Gastroesophageal sphincter (tissue), 4 donors: ENCODE results near the gene OR6S1. TPM values are rescaled to one million over a fixed set of nuclear protein-coding genes. Genes with fewer than 3 reads are reported as not detected.
"Not testable (repeated sequence)": the region's sequence is repeated elsewhere in the genome, so short reads cannot be mapped to it uniquely, and the experiment has no call there.

Source experiments
- ATAC-seq: fragments of 150-250 bp; one replicate; pipeline ENCODE4 v1.9.1; 2016; ENCODE audit warnings: mild to moderate bottlenecking, moderate library complexity
- H3K27ac ChIP-seq, 4 donors: fragments of 200-600 bp; sonication (generic) in 3 of 4; 1 replicate in 3 of 4; 2 replicates in 1 of 4; pipeline ENCODE4 v1.5.1; 2016 to 2019
- H3K27me3 ChIP-seq: fragments of 200-600 bp; sonication (generic); one replicate; pipeline ENCODE4 v1.5.1; 2019
- H3K36me3 ChIP-seq, 2 donors: fragments of 200-600 bp; sonication (generic); one replicate each; pipeline ENCODE4 v1.5.1; 2019; ENCODE audit warnings: control low read depth in 1 of 2
- H3K4me1 ChIP-seq, 3 donors: fragments of 200-600 bp; sonication (generic); 1 replicate in 2 of 3; 2 replicates in 1 of 3; pipeline ENCODE4 v1.5.1; 2016 to 2019; ENCODE audit warnings: control low read depth in 2 of 3
- H3K4me3 ChIP-seq, 2 donors: fragments of 200-600 bp; sonication (generic); one replicate each; pipeline ENCODE4 v1.5.1; 2019; ENCODE audit warnings: mild to moderate bottlenecking in 1 of 2, moderate library complexity in 1 of 2
- H3K9me3 ChIP-seq, 3 donors: fragments of 200-600 bp; sonication (generic); one replicate each; pipeline ENCODE4 v1.5.1; 2017 to 2019; ENCODE audit warnings: control low read depth in 2 of 3
- EP300 ChIP-seq: sonication (generic); formaldehyde crosslinking; IDR thresholded peaks from one replicate; pipeline ENCODE4 v1.6.1; 2017; ENCODE audit warnings: antibody characterized with exemption, mild to moderate bottlenecking
- POLR2A ChIP-seq, 2 donors: fragments of 450-650 bp; IDR thresholded peaks; one replicate each; pipeline ENCODE4 v1.6.1; 2017; ENCODE audit warnings: antibody characterized with exemption in 2 of 2, mild to moderate bottlenecking in 2 of 2, moderate library complexity in 1 of 2
- POLR2AphosphoS5 ChIP-seq: sonication (generic); formaldehyde crosslinking; IDR thresholded peaks from one replicate; pipeline ENCODE4 v1.6.1; 2017; ENCODE audit warnings: antibody characterized with exemption
- WGBS, 2 donors: methylation state at CpG; one replicate each; pipeline ENCODE4 v1.1.5; 2018; ENCODE audit warnings: low coverage in 1 of 2; 5-methylcytosine and 5-hydroxymethylcytosine counted together
- total RNA-seq, 4 donors: library from RNA; depleted of rRNA; stranded (reverse); fragments of >200 nt; gene quantifications; one replicate each; pipeline ENCODE4 v1.1.0, GENCODE V29; 2016
- TF ChIP-seq, protein P1 (sequence below), 4 experiments: fragments of 200-600 bp in 2 of 4; fragments of 450-650 bp in 2 of 4; sonication (generic) in 1 of 4; IDR thresholded peaks; one replicate each; pipeline ENCODE4 v1.5.1; 2017 to 2019; ENCODE audit warnings: antibody characterized with exemption in 4 of 4, mild to moderate bottlenecking in 2 of 4, moderate library complexity in 2 of 4

The OR6S1 gene
- total RNA-seq, 4 donors from 2014 or later = not detected

DNA sequence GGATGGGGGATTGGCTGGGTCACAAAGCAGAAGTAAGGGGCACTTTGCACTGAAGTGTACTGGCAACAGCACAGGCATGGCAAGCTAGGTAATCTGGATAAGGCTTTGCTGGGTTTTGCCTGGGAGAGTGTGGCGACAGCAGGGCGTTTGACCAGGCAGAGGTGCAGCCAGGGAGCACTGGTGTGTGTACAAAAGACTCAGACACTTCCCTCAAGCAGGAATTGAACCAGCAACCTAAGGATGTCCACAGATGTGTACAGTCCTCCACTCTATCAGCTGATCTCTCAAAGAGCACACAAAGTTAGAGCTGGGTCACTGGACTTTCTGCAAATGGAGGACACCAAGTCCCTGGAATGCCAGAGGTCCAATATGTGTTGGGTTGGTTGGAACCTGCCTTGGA lies 27.5 kb upstream of the OR6S1 start:
- TF ChIP-seq EP300 = no peak
- TF ChIP-seq POLR2AphosphoS5 = no peak
- no peak for TF ChIP-seq POLR2A (IDR thresholded peaks at IDR 0.05)
- TF ChIP-seq, protein P1, sequence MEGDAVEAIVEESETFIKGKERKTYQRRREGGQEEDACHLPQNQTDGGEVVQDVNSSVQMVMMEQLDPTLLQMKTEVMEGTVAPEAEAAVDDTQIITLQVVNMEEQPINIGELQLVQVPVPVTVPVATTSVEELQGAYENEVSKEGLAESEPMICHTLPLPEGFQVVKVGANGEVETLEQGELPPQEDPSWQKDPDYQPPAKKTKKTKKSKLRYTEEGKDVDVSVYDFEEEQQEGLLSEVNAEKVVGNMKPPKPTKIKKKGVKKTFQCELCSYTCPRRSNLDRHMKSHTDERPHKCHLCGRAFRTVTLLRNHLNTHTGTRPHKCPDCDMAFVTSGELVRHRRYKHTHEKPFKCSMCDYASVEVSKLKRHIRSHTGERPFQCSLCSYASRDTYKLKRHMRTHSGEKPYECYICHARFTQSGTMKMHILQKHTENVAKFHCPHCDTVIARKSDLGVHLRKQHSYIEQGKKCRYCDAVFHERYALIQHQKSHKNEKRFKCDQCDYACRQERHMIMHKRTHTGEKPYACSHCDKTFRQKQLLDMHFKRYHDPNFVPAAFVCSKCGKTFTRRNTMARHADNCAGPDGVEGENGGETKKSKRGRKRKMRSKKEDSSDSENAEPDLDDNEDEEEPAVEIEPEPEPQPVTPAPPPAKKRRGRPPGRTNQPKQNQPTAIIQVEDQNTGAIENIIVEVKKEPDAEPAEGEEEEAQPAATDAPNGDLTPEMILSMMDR (IDR thresholded peaks at IDR 0.05) = no peak
- Histone ChIP-seq H3K27me3 (peaks cover 39% of the 10 kb centered on the region), H3K27ac (no peak overlapping the region), H3K4me1 (no peaks in the 10 kb centered on the region), H3K9me3 (no peaks in the 10 kb centered on the region), H3K4me3 (no peak overlapping the region), H3K36me3 (no peaks in the 10 kb centered on the region)
- ATAC-seq = no peak
- WGBS, 2 donors = no CpG with 5 or more reads among the region's 2 CpGs

DNA sequence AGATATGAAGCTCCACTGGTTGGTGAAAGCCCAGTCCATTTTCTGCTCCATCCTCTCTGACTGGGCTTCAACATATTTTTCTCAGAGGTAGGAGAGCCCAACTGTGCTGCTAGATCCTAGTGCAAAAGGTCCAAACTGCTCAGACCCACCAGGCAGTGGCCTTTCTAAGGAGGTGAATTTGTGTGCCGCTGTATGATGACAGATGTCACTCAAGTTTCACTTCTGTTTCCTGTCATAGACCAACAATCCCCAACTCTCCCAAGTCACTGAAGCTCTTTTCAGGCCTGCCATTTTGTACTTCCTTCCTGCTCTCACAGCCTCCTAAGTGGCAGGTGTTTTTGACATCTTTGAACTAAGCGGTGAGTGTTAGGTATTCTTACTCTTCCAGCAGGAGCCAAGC lies 26.5 kb upstream of the OR6S1 start:
- H3K36me3 ChIP-seq = no peaks in the 10 kb centered on the region
- no peak overlapping the region for H3K4me3 ChIP-seq
- WGBS, 2 donors = 58 to 70% methylated on average over 1 to 2 of the region's 2 CpGs
- TF ChIP-seq, protein P1 (IDR thresholded peaks at IDR 0.05) = no peak
- TF ChIP-seq POLR2A (IDR thresholded peaks at IDR 0.05) (no peak), EP300 (no peak), POLR2AphosphoS5 (no peak)
- peaks cover 49% of the 10 kb centered on the region for H3K27me3 ChIP-seq
- no peak for ATAC-seq
- no peak overlapping the region for H3K27ac ChIP-seq
- H3K9me3 ChIP-seq = no peaks in the 10 kb centered on the region
- H3K4me1 ChIP-seq = peaks cover 0 to 9% (median 0%) of the 10 kb centered on the region in 3 donors

- H3K4me3 ChIP-seq, H3K36me3 ChIP-seq, H3K9me3 ChIP-seq, H3K27ac ChIP-seq, ATAC-seq: not testable (repeated sequence)
- H3K27me3 ChIP-seq = peaks cover 64% of the 10 kb centered on the region
- peaks cover 0 to 15% (median 0%) of the 10 kb centered on the region in 3 donors for H3K4me1 ChIP-seq
- 67 to 79% methylated on average over 2 to 6 of the region's 7 CpGs for WGBS, 2 donors
Observed at GRCh38 chr14:20666400-20666961, 25.0 kb upstream of the OR6S1 start.

DNA sequence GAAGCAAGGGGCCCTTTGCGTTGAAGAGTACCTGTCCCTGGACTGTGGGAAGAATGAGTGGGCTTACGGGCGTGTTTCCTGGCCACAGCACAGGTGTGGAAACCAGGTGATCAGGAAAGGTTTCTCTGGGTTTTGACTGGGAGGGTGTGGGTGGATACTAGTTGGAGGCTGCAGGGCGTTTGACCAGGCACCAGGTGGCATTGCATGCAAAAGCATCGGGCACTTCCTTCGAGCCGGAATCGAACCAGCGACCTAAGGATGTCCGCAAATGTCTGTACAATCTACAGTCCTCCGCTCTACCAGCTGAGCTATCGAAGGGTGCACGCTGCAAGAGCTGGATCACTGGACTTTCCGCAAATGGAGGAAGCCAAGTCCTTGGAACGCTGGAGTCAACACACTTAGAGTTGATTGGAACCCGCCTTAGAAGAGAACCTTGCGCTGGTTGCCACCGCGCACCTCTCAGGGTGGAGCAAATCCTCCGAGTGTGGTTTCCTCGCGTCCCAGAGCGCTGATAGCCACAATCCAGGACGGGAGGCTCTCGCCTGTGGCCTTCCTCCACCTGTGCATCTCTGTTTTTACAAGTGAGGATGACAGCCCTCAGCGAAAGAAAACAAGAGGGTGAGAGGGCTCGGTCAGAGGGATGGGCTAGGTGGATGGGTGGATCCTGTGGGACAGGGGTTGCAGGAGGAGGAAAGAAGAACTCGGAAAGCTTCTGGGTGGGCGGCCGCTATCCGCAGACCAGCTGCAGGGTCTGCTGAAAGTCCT lies 21.7 kb upstream of the OR6S1 start:
- H3K27ac ChIP-seq = no peak overlapping the region
- WGBS, 2 donors = 7 to 15% methylated on average over 5 to 10 of the region's 31 CpGs
- H3K9me3 ChIP-seq = no peaks in the 10 kb centered on the region
- TF ChIP-seq, protein P1 (IDR thresholded peaks at IDR 0.05) = peak in 3 of 4 experiments; percentile 30 to 60 (median 34)
- TF ChIP-seq POLR2A (IDR thresholded peaks at IDR 0.05) = no peak
- H3K36me3 ChIP-seq = no peaks in the 10 kb centered on the region
- H3K4me1 ChIP-seq = peaks cover 0 to 15% (median 0%) of the 10 kb centered on the region in 3 donors
- peak; percentile 68 for ATAC-seq
- H3K27me3 ChIP-seq = peaks cover 97% of the 10 kb centered on the region
- peak overlapping the region in 1 of 2 donors; percentile 38 for H3K4me3 ChIP-seq

GRCh38 chr14:20661197-20661596 lies 19.7 kb upstream of the OR6S1 start:
- Histone ChIP-seq H3K4me1 (peaks cover 0 to 15% (median 0%) of the 10 kb centered on the region in 3 donors), H3K27ac (no peak overlapping the region), H3K36me3 (no peaks in the 10 kb centered on the region), H3K4me3 (no peak overlapping the region), H3K27me3 (peaks cover 100% of the 10 kb centered on the region), H3K9me3 (no peaks in the 10 kb centered on the region)
- 75 to 100% methylated on average over 1 to 2 of the region's 2 CpGs for WGBS, 2 donors
- TF ChIP-seq EP300 (no peak), POLR2AphosphoS5 (no peak), POLR2A (IDR thresholded peaks at IDR 0.05) (no peak)
- TF ChIP-seq, protein P1 (IDR thresholded peaks at IDR 0.05) = no peak
- ATAC-seq = no peak
